SH-SY5Y (cell line): ENCODE results near the gene LPGAT1.

Source experiments
- GATA2 ChIP-seq: IDR thresholded peaks from 2 replicates; pipeline ENCODE4 v1.6.1; 2011; ENCODE audit warnings: mild to moderate bottlenecking, low read depth, low read length
- GATA3 ChIP-seq: IDR thresholded peaks from 2 replicates; pipeline ENCODE4 v1.6.1; 2011; ENCODE audit warnings: low read depth, mild to moderate bottlenecking, low read length, moderate library complexity

Gene LPGAT1

GRCh38 chr1:211722277-211723175, 108.0 kb downstream of the LPGAT1 start:
- no peak for TF ChIP-seq GATA2
- no peak for TF ChIP-seq GATA3

GRCh38 chr1:211715971-211716370, 114.6 kb downstream of the LPGAT1 start:
- TF ChIP-seq GATA3 (no peak), GATA2 (no peak)

- TF ChIP-seq GATA3: no peak
- no peak for TF ChIP-seq GATA2
Observed at GRCh38 chr1:211714154-211714553, 116.4 kb downstream of the LPGAT1 start.

GRCh38 chr1:211713231-211713630, 117.3 kb downstream of the LPGAT1 start:
- TF ChIP-seq GATA3 (no peak), GATA2 (no peak)

- TF ChIP-seq GATA3 (no peak), GATA2 (no peak)
Observed at GRCh38 chr1:211711315-211711705, 119.3 kb downstream of the LPGAT1 start.

GRCh38 chr1:211710566-211711314, 119.8 kb downstream of the LPGAT1 start:
- TF ChIP-seq GATA2 (no peak), GATA3 (no peak)

GRCh38 chr1:211708926-211709325, 121.6 kb downstream of the LPGAT1 start:
- no peak for TF ChIP-seq GATA3
- no peak for TF ChIP-seq GATA2

- TF ChIP-seq GATA2 (no peak), GATA3 (no peak)
Observed at GRCh38 chr1:211708006-211708405, 122.6 kb downstream of the LPGAT1 start.

- no peak for TF ChIP-seq GATA3
- TF ChIP-seq GATA2: no peak
Observed at GRCh38 chr1:211705467-211706091, 125.0 kb downstream of the LPGAT1 start.

GRCh38 chr1:211704543-211704942, 126.0 kb downstream of the LPGAT1 start:
- no peak for TF ChIP-seq GATA2
- no peak for TF ChIP-seq GATA3

GRCh38 chr1:211703812-211704537, 126.6 kb downstream of the LPGAT1 start:
- TF ChIP-seq GATA2: no peak
- TF ChIP-seq GATA3: no peak

- TF ChIP-seq GATA3 (no peak), GATA2 (no peak)
Observed at GRCh38 chr1:211701733-211702132, 128.8 kb downstream of the LPGAT1 start.

- TF ChIP-seq GATA2 (no peak), GATA3 (no peak)
Observed at GRCh38 chr1:211699059-211699458, 131.5 kb downstream of the LPGAT1 start.

- TF ChIP-seq GATA3 (no peak), GATA2 (no peak)
Observed at GRCh38 chr1:211698161-211699026, 132.2 kb downstream of the LPGAT1 start.
